LNCAP (cell line): ENCODE data around the gene CBX3.

Source experiments
- CTCF ChIP-seq: fragments of 450-650 bp; IDR thresholded peaks from 2 replicates; pipeline ENCODE4 v1.5.1; 2017; ENCODE audit warnings: mild to moderate bottlenecking

The CBX3 gene

GRCh38 chr7:26201247-26202018 lies at the start of gene CBX3:
CBX3 (plus strand) TSS chr7:26201745; CDS start chr7:26202999, 1,254 bp downstream.
- no peak for TF ChIP-seq CTCF

- TF ChIP-seq CTCF, result peak; percentile 21; the same call in 1 of the 2 replicates
Observed at GRCh38 chr7:26151953-26152781, 49.4 kb upstream of the CBX3 start, which contains the start of gene NFE2L3. NFE2L3 (plus strand) TSS chr7:26152198; CDS start chr7:26152499, 301 bp downstream.

GRCh38 chr7:26153241-26153822 lies 48.2 kb upstream of the CBX3 start:
- no peak for TF ChIP-seq CTCF

GRCh38 chr7:26153823-26154783 lies 47.4 kb upstream of the CBX3 start:
- no peak for TF ChIP-seq CTCF

GRCh38 chr7:26155531-26156375 lies 45.8 kb upstream of the CBX3 start:
- no peak for TF ChIP-seq CTCF

- TF ChIP-seq CTCF, result no peak
Observed at GRCh38 chr7:26156451-26157420, 44.8 kb upstream of the CBX3 start.
